ENCODE measurements around the gene CSH2.
"Not testable (repeated sequence)": the region's sequence is repeated elsewhere in the genome, so short reads cannot be mapped to it uniquely, and the experiment has no call there.

The CSH2 gene

GRCh38 chr17:63873577-63873976 lies at the start of gene CSH2:
TSS of gene CSH2 (minus strand) at chr17:63873677. CDS start at chr17:63873614, 63 bp downstream.
- not testable (repeated sequence) for DNase-seq

GRCh38 chr17:63922402-63922801 lies 48.9 kb upstream of the CSH2 start:
- not testable (repeated sequence) for DNase-seq

GRCh38 chr17:63920779-63921178 lies 47.3 kb upstream of the CSH2 start:
- not testable (repeated sequence) for DNase-seq

GRCh38 chr17:63920050-63920449 lies 46.6 kb upstream of the CSH2 start:
- DNase-seq = not testable (repeated sequence)

- DNase-seq = peak; percentile 24 to 61
Measured at GRCh38 chr17:63919311-63919723, 45.8 kb upstream of the CSH2 start.

- DNase-seq = not testable (repeated sequence)
Measured at GRCh38 chr17:63918789-63919305, 45.4 kb upstream of the CSH2 start, which contains the start of gene GH1. TSS of gene GH1 (minus strand) at chr17:63918839. CDS start at chr17:63918776, 63 bp downstream.

GRCh38 chr17:63918305-63918704 lies 44.8 kb upstream of the CSH2 start:
- no peak for DNase-seq

- no peak for DNase-seq
Measured at GRCh38 chr17:63917646-63918045, 44.2 kb upstream of the CSH2 start.

GRCh38 chr17:63917206-63917605 lies 43.7 kb upstream of the CSH2 start:
- DNase-seq = not testable (repeated sequence)

- DNase-seq = no peak
Measured at GRCh38 chr17:63916566-63917185, 43.2 kb upstream of the CSH2 start.

- not testable (repeated sequence) for DNase-seq
Measured at GRCh38 chr17:63915753-63916152, 42.3 kb upstream of the CSH2 start.

- DNase-seq = no peak
Measured at GRCh38 chr17:63914471-63914870, 41.0 kb upstream of the CSH2 start.

- DNase-seq = peak; percentile 10 to 44
Measured at GRCh38 chr17:63911657-63912100, 38.2 kb upstream of the CSH2 start.

GRCh38 chr17:63911041-63911635 lies 37.7 kb upstream of the CSH2 start, which contains the start of gene CSHL1:
TSS of gene CSHL1 (minus strand) at chr17:63911258. CDS start at chr17:63911196, 62 bp downstream.
- no peak for DNase-seq

GRCh38 chr17:63910096-63910495 lies 36.6 kb upstream of the CSH2 start:
- DNase-seq = no peak

GRCh38 chr17:63909586-63909985 lies 36.1 kb upstream of the CSH2 start:
- not testable (repeated sequence) for DNase-seq

- DNase-seq = peak; percentile 33 to 64
Measured at GRCh38 chr17:63907161-63907778, 33.8 kb upstream of the CSH2 start.

GRCh38 chr17:63904796-63905195 lies 31.3 kb upstream of the CSH2 start:
- not testable (repeated sequence) for DNase-seq

- peak in 1 of 2 experiments; percentile 14 for DNase-seq
Measured at GRCh38 chr17:63903787-63904201, 30.3 kb upstream of the CSH2 start.

GRCh38 chr17:63901971-63902370 lies 28.5 kb upstream of the CSH2 start:
- DNase-seq = peak; percentile 92 to 98

- DNase-seq = not testable (repeated sequence)
Measured at GRCh38 chr17:63898899-63899798, 25.7 kb upstream of the CSH2 start.

Data from NCI-H524 (cell line).